GM23338 (cell line): ENCODE results near the gene TSNAX. TPM values are rescaled to one million over a fixed set of nuclear protein-coding genes. Genes with fewer than 3 reads are reported as not detected.

Source experiments
- ATAC-seq: fragments of 200-7000 bp; cut with Tn5 transposase; 3 replicates; pipeline ENCODE4 v1.9.1; 2020
- DNase-seq: peaks from one replicate; pipeline ENCODE4 v3.0.0-alpha.2; 2015; ENCODE audit warnings: low spot score
- H2AFZ ChIP-seq: fragments of 200-600 bp; sonication (generic); 2 replicates; pipeline ENCODE4 v1.8.0; 2016; ENCODE audit warnings: antibody characterized with exemption, mild to moderate bottlenecking, moderate library complexity
- H3F3A ChIP-seq: fragments of 200-600 bp; sonication (generic); replicated peaks from 2 replicates; pipeline ENCODE4 v1.8.0; 2017; ENCODE audit warnings: antibody characterized with exemption, mixed run types, low read depth
- H3K27ac ChIP-seq: fragments of 200-600 bp; sonication (generic); 2 replicates; pipeline ENCODE4 v1.6.1; 2016; ENCODE audit warnings: low read depth
- H3K27me3 ChIP-seq: fragments of 200-600 bp; sonication (generic); 2 replicates; pipeline ENCODE4 v1.8.0; 2016; ENCODE audit warnings: mild to moderate bottlenecking, mixed run types, moderate library complexity; ENCODE audit not compliant: insufficient read depth
- H3K36me3 ChIP-seq: fragments of 200-600 bp; sonication (generic); 2 replicates; pipeline ENCODE4 v1.8.0; 2016; ENCODE audit warnings: mild to moderate bottlenecking; ENCODE audit not compliant: insufficient read depth
- H3K4me1 ChIP-seq: fragments of 200-600 bp; sonication (generic); 2 replicates; pipeline ENCODE4 v1.8.0; 2016; ENCODE audit warnings: mild to moderate bottlenecking, moderate library complexity; ENCODE audit not compliant: insufficient read depth
- H3K4me2 ChIP-seq: fragments of 200-600 bp; sonication (generic); 2 replicates; pipeline ENCODE4 v1.7.1; 2017; ENCODE audit warnings: mixed run types
- H3K4me3 ChIP-seq: fragments of 200-600 bp; sonication (generic); 2 replicates; pipeline ENCODE4 v1.6.1; 2016; ENCODE audit warnings: mixed run types
- H3K79me2 ChIP-seq: fragments of 200-600 bp; sonication (generic); replicated peaks from 2 replicates; pipeline ENCODE4 v1.8.0; 2017; ENCODE audit warnings: mild to moderate bottlenecking; ENCODE audit not compliant: insufficient read depth
- H3K9me2 ChIP-seq: fragments of 200-600 bp; sonication (generic); 2 replicates; pipeline ENCODE4 v1.8.0; 2017; ENCODE audit not compliant: insufficient read depth
- H4K20me1 ChIP-seq: fragments of 200-600 bp; sonication (generic); replicated peaks from 2 replicates; pipeline ENCODE4 v1.8.0; 2017; ENCODE audit warnings: mild to moderate bottlenecking; ENCODE audit not compliant: insufficient read depth
- H3K27ac Mint-ChIP-seq: 2 replicates; pipeline ENCODE4 v1.8.0; 2020; ENCODE audit warnings: inconsistent platforms, mild to moderate bottlenecking, moderate library complexity, mixed read lengths
- H3K27me3 Mint-ChIP-seq: 3 replicates; pipeline ENCODE4 v1.8.0; 2022; ENCODE audit warnings: low read depth, mild to moderate bottlenecking, moderate library complexity, mixed read lengths, inconsistent platforms; ENCODE audit not compliant: insufficient read depth, poor library complexity
- H3K36me3 Mint-ChIP-seq: 3 replicates; pipeline ENCODE4 v1.8.0; 2021; ENCODE audit warnings: low read depth, mild to moderate bottlenecking, inconsistent platforms, moderate library complexity, mixed read lengths
- H3K4me1 Mint-ChIP-seq: 3 replicates; pipeline ENCODE4 v1.8.0; 2020; ENCODE audit warnings: mild to moderate bottlenecking, inconsistent platforms, mixed read lengths
- H3K4me3 Mint-ChIP-seq: 3 replicates; pipeline ENCODE4 v1.8.0; 2021; ENCODE audit warnings: moderate library complexity, mild to moderate bottlenecking, inconsistent platforms, mixed read lengths
- H3K9me3 Mint-ChIP-seq: 3 replicates; pipeline ENCODE4 v1.8.0; 2020; ENCODE audit warnings: moderate library complexity, mild to moderate bottlenecking, inconsistent platforms, mixed read lengths
- CREB1 ChIP-seq: fragments of 250-450 bp; sonication (Bioruptor Pico); IDR thresholded peaks from 2 replicates; pipeline ENCODE4 v1.5.0; 2020; ENCODE audit warnings: low read depth, mild to moderate bottlenecking, moderate library complexity
- EZH2 ChIP-seq: fragments of 200-600 bp; sonication (generic); IDR thresholded peaks from one replicate; pipeline ENCODE4 v1.8.0; 2017; ENCODE audit warnings: antibody characterized with exemption, mild to moderate bottlenecking, low read depth; ENCODE audit not compliant: unreplicated experiment
- EZH2phosphoT487 ChIP-seq: fragments of 200-600 bp; sonication (generic); IDR thresholded peaks from one replicate; pipeline ENCODE4 v1.8.1; 2018; ENCODE audit warnings: antibody characterized with exemption; ENCODE audit not compliant: unreplicated experiment
- JUNB ChIP-seq: IDR thresholded peaks from one replicate; pipeline ENCODE4 v1.6.1; 2016; ENCODE audit warnings: antibody characterized with exemption; ENCODE audit not compliant: unreplicated experiment
- NANOG ChIP-seq: IDR thresholded peaks from 2 replicates; pipeline ENCODE4 v1.6.1; 2016; ENCODE audit warnings: antibody characterized with exemption, borderline replicate concordance
- POLR2AphosphoS5 ChIP-seq: IDR thresholded peaks from 2 replicates; pipeline ENCODE4 v1.6.1; 2016; ENCODE audit warnings: antibody characterized with exemption, low read depth
- STAT1 ChIP-seq: IDR thresholded peaks from one replicate; pipeline ENCODE4 v1.6.1; 2016; ENCODE audit warnings: antibody characterized with exemption; ENCODE audit not compliant: unreplicated experiment
- ZNF114 ChIP-seq: fragments of 250-450 bp; sonication (Bioruptor Pico); IDR thresholded peaks from 2 replicates; pipeline ENCODE4 v1.5.0; 2020; ENCODE audit warnings: mild to moderate bottlenecking, moderate library complexity
- ZNF331 ChIP-seq: fragments of 250-450 bp; sonication (Bioruptor Pico); IDR thresholded peaks from 2 replicates; pipeline ENCODE4 v1.5.0; 2020; ENCODE audit warnings: low read depth, mild to moderate bottlenecking, moderate library complexity
- polyA plus RNA-seq: library from polyadenylated mRNA; unstranded; fragments of >200 nt; fragmentation: Nextera tagmentation; extraction: Ambion mirVana; gene quantifications from 2 replicates; pipeline ENCODE4 v1.2.1, GENCODE V29; 2016
- total RNA-seq: library from RNA; depleted of rRNA; stranded (reverse); fragments of >200 nt; shearing (Covaris generic); gene quantifications from 2 replicates; pipeline ENCODE4 v1.2.3, GENCODE V29; 2014
- TF ChIP-seq, protein P1 (sequence below), 2 experiments: fragments of 200-600 bp in 1 of 2; sonication (generic) in 1 of 2; conservative IDR thresholded peaks; 2 replicates each; pipeline versions ENCODE4 v1.5.1 to v1.6.1; 2016 to 2017; ENCODE audit warnings: antibody characterized with exemption in 2 of 2, low read depth in 2 of 2, mild to moderate bottlenecking in 2 of 2, moderate library complexity in 1 of 2
- TF ChIP-seq, protein P2 (sequence below): IDR thresholded peaks from one replicate; pipeline ENCODE4 v1.6.1; 2018; ENCODE audit warnings: antibody characterized with exemption; ENCODE audit not compliant: unreplicated experiment
- TF ChIP-seq, protein P3 (sequence below): IDR thresholded peaks from 2 replicates; pipeline ENCODE4 v1.6.1; 2016; ENCODE audit warnings: antibody characterized with exemption

TSNAX gene
- total and polyA plus RNA-seq, 2 experiments from 2014 or later = 31.5 to 31.7 TPM

DNA sequence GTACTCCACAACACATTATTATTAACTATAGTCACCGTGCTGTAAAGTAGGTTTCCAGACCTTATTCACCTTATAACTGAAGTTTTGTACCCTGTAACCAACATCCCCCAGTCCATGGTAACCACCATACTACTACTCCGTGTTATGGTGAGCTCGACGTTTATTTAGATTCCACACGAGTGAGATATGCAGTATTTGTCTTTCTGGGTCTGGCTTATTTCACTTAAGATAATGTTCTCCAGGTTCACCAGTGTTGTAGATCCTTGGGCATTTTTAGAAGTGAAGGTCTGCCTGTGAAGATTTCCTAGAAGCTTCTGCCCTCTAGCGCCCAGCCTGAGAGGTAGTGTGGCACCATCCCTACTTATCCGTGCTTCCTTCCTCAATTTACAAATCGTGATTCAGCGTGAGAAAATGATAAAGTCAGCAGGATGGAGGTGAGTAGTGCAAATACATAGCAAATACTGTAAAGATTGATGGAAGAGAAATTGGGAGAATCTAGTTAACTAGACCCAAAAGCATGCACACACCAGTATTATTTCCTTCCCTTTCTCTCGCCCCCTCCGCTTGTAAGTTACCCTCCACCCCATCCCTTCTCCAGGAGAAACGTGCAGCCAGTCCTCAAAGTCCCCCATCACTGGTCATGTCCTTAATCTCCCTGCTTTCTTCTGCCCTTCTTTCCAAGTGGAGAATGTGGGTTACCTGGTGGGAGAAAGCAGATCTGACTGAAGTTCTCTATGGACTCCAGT lies 62.2 kb downstream of the TSNAX start:
- Histone ChIP-seq H3K27me3 (no peaks in the 10 kb centered on the region), H3K4me3 (no peak overlapping the region), H3K9me2 (no peaks in the 10 kb centered on the region), H2AFZ (no peak overlapping the region), H3K36me3 (no peaks in the 10 kb centered on the region), H3F3A (no peaks in the 10 kb centered on the region), H3K79me2 (no peaks in the 10 kb centered on the region), H3K4me2 (no peak overlapping the region), H3K4me1 (no peaks in the 10 kb centered on the region), H3K27ac (no peak overlapping the region), H4K20me1 (no peaks in the 10 kb centered on the region; the same call in 1 of the 2 replicates)
- Mint-ChIP-seq H3K9me3 (no peaks in the 10 kb centered on the region), H3K27me3 (no peaks in the 10 kb centered on the region), H3K36me3 (no peaks in the 10 kb centered on the region), H3K27ac (no peak overlapping the region), H3K4me3 (no peak overlapping the region), H3K4me1 (peaks cover under 1% of the 10 kb centered on the region; the same call in 1 of the 3 replicates)
- ATAC-seq (peak; percentile 98), DNase-seq (peak; percentile 80)
- no peak for TF ChIP-seq ZNF114 (CRISPR knock-in tag)
- TF ChIP-seq, protein P1, sequence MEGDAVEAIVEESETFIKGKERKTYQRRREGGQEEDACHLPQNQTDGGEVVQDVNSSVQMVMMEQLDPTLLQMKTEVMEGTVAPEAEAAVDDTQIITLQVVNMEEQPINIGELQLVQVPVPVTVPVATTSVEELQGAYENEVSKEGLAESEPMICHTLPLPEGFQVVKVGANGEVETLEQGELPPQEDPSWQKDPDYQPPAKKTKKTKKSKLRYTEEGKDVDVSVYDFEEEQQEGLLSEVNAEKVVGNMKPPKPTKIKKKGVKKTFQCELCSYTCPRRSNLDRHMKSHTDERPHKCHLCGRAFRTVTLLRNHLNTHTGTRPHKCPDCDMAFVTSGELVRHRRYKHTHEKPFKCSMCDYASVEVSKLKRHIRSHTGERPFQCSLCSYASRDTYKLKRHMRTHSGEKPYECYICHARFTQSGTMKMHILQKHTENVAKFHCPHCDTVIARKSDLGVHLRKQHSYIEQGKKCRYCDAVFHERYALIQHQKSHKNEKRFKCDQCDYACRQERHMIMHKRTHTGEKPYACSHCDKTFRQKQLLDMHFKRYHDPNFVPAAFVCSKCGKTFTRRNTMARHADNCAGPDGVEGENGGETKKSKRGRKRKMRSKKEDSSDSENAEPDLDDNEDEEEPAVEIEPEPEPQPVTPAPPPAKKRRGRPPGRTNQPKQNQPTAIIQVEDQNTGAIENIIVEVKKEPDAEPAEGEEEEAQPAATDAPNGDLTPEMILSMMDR (conservative IDR thresholded peaks at IDR 0.05; ENCODE audit: low read depth in 2 of 2) = peak; percentile 87 to 90

DNA sequence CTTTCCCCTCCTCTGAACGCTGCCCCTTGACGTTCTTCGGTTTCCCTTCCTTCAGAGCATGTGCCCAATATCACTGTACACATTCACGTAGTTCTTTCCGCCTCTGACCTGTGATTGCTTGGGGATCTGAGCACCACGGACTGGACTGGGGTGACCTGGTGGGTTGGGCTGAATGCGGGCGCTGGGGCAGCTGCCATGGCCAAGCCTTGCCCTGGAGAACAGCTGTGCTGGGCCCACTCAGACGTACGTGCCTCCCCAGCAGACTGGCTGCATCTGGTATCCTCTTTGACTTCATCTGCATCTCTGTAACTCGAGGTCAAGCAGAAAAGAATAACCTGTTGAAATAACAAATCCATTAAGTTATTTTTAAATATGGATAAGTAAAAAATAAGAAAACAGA lies 63.0 kb downstream of the TSNAX start:
- Histone ChIP-seq H3K4me1 (peaks cover 3% of the 10 kb centered on the region; the same call in 1 of the 2 replicates), H3K27ac (no peak overlapping the region), H4K20me1 (no peaks in the 10 kb centered on the region; the same call in 1 of the 2 replicates), H3K27me3 (no peaks in the 10 kb centered on the region), H3K4me3 (no peak overlapping the region), H3K36me3 (no peaks in the 10 kb centered on the region), H2AFZ (no peak overlapping the region), H3K4me2 (no peak overlapping the region), H3K79me2 (no peaks in the 10 kb centered on the region), H3K9me2 (no peaks in the 10 kb centered on the region), H3F3A (no peaks in the 10 kb centered on the region)
- peaks cover 8% of the 10 kb centered on the region for H3K4me1 Mint-ChIP-seq
- peaks cover under 1% of the 10 kb centered on the region for H3K27me3 Mint-ChIP-seq
- no peak overlapping the region for H3K4me3 Mint-ChIP-seq
- H3K9me3 Mint-ChIP-seq = no peaks in the 10 kb centered on the region
- no peaks in the 10 kb centered on the region for H3K36me3 Mint-ChIP-seq
- ATAC-seq (no peak), DNase-seq (no peak)
- H3K27ac Mint-ChIP-seq = no peak overlapping the region
- no peak for TF ChIP-seq POLR2AphosphoS5
- TF ChIP-seq EZH2 = no peak
- no peak for TF ChIP-seq JUNB
- no peak for TF ChIP-seq CREB1
- TF ChIP-seq, protein P2, sequence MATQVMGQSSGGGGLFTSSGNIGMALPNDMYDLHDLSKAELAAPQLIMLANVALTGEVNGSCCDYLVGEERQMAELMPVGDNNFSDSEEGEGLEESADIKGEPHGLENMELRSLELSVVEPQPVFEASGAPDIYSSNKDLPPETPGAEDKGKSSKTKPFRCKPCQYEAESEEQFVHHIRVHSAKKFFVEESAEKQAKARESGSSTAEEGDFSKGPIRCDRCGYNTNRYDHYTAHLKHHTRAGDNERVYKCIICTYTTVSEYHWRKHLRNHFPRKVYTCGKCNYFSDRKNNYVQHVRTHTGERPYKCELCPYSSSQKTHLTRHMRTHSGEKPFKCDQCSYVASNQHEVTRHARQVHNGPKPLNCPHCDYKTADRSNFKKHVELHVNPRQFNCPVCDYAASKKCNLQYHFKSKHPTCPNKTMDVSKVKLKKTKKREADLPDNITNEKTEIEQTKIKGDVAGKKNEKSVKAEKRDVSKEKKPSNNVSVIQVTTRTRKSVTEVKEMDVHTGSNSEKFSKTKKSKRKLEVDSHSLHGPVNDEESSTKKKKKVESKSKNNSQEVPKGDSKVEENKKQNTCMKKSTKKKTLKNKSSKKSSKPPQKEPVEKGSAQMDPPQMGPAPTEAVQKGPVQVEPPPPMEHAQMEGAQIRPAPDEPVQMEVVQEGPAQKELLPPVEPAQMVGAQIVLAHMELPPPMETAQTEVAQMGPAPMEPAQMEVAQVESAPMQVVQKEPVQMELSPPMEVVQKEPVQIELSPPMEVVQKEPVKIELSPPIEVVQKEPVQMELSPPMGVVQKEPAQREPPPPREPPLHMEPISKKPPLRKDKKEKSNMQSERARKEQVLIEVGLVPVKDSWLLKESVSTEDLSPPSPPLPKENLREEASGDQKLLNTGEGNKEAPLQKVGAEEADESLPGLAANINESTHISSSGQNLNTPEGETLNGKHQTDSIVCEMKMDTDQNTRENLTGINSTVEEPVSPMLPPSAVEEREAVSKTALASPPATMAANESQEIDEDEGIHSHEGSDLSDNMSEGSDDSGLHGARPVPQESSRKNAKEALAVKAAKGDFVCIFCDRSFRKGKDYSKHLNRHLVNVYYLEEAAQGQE = no peak
- TF ChIP-seq ZNF331 (CRISPR knock-in tag) = no peak
- TF ChIP-seq EZH2phosphoT487 = no peak
- no peak for TF ChIP-seq NANOG
- no peak for TF ChIP-seq STAT1
- TF ChIP-seq, protein P1 (conservative IDR thresholded peaks at IDR 0.05; ENCODE audit: low read depth in 2 of 2) = no peak
- TF ChIP-seq ZNF114 (CRISPR knock-in tag) = no peak
- TF ChIP-seq, protein P3, sequence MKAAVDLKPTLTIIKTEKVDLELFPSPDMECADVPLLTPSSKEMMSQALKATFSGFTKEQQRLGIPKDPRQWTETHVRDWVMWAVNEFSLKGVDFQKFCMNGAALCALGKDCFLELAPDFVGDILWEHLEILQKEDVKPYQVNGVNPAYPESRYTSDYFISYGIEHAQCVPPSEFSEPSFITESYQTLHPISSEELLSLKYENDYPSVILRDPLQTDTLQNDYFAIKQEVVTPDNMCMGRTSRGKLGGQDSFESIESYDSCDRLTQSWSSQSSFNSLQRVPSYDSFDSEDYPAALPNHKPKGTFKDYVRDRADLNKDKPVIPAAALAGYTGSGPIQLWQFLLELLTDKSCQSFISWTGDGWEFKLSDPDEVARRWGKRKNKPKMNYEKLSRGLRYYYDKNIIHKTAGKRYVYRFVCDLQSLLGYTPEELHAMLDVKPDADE = no peak
